GM06990 (cell line): Measurements from ENCODE around the gene UNC13A.

Source experiments
- DNase-seq: peaks from one replicate; pipeline ENCODE4 v3.0.0-alpha.2; 2011; ENCODE audit not compliant: insufficient read length; ENCODE audit errors: extremely low read depth
- H3K27me3 ChIP-seq: replicated peaks from 2 replicates; pipeline ENCODE4 v1.6.0; 2011; ENCODE audit warnings: low read length; ENCODE audit not compliant: control insufficient read depth, insufficient read depth
- H3K36me3 ChIP-seq: 2 replicates; pipeline ENCODE4 v1.5.1; 2011; ENCODE audit warnings: low read length; ENCODE audit not compliant: control insufficient read depth, insufficient read depth
- H3K4me3 ChIP-seq: replicated peaks from 2 replicates; pipeline ENCODE4 v1.5.1; 2011; ENCODE audit warnings: low read depth, mild to moderate bottlenecking, control low read depth, low read length
- TF ChIP-seq, protein P1 (sequence below): IDR thresholded peaks from 2 replicates; pipeline ENCODE4 v1.5.1; 2011; ENCODE audit warnings: low read length, control low read depth, mild to moderate bottlenecking, inconsistent platforms; ENCODE audit not compliant: insufficient read depth, poor library complexity, severe bottlenecking

Gene UNC13A

DNA sequence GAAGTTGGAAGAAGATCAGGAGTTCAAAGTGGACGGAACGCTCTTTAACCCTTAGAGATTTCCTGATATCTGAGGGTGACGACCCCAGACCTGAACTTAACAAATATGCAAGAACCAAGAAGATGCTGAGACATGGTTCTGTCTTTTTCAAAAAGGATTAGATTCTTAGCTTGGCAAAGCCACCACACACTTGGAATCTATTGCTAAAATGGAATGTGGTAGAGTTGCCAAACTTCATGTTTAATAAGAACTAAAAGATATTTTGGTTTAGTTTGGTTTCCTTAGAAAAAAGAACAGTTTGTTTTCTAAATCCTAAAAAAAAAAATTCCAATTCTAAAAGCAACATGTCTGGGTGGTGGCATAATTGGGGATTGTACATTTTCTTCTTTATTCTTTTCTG lies 29.5 kb downstream of the UNC13A start:
- DNase-seq: no peak
- no peaks in the 10 kb centered on the region for H3K27me3 ChIP-seq
- TF ChIP-seq, protein P1, sequence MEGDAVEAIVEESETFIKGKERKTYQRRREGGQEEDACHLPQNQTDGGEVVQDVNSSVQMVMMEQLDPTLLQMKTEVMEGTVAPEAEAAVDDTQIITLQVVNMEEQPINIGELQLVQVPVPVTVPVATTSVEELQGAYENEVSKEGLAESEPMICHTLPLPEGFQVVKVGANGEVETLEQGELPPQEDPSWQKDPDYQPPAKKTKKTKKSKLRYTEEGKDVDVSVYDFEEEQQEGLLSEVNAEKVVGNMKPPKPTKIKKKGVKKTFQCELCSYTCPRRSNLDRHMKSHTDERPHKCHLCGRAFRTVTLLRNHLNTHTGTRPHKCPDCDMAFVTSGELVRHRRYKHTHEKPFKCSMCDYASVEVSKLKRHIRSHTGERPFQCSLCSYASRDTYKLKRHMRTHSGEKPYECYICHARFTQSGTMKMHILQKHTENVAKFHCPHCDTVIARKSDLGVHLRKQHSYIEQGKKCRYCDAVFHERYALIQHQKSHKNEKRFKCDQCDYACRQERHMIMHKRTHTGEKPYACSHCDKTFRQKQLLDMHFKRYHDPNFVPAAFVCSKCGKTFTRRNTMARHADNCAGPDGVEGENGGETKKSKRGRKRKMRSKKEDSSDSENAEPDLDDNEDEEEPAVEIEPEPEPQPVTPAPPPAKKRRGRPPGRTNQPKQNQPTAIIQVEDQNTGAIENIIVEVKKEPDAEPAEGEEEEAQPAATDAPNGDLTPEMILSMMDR: no peak
- H3K36me3 ChIP-seq: no peaks in the 10 kb centered on the region
- H3K4me3 ChIP-seq: no peak overlapping the region

DNA sequence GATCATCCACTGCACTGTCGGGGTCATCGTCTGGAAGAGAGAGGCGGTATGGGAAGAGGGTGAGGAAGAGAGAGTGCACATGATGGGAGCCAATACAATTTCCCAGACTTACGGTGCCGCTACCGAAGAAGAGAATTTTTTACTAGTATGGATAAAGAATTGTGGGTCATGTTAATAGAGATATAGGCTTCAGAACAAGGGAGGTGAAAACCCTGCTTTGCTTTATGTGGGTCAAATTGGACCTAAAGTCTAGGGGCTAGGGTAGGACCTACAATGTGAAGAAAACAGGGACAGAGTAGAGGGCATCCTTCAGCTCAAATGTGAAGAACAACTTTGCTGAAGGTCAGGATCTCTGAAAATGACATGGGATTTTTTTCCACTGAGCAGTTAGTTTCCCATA lies 29.9 kb downstream of the UNC13A start:
- Histone ChIP-seq H3K27me3 (no peaks in the 10 kb centered on the region), H3K36me3 (no peaks in the 10 kb centered on the region), H3K4me3 (no peak overlapping the region)
- TF ChIP-seq, protein P1: no peak
- DNase-seq: no peak

DNA sequence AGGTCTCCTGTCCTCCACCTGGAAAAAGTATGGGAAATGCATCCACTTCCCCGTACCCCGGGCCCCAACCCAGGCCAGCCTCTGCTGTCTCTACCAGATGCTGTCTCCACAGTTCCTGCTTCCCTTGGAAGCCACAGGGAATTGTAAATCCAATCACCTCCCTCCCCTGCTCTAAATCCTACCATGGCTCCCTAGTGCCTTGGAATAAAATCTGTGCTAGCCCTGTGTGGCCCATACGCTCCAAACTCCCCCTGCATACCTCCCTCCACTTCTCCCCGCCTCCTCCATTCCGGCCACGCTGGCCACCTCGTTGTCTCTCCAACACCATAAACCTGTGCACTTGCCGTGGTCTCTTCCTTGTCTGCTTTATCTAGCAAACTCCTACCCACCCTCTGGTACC lies 31.2 kb downstream of the UNC13A start:
- no peaks in the 10 kb centered on the region for H3K36me3 ChIP-seq
- TF ChIP-seq, protein P1: no peak
- H3K27me3 ChIP-seq: no peaks in the 10 kb centered on the region; the same call in 1 of the 2 replicates

GRCh38 chr19:17655751-17656472 lies 32.2 kb downstream of the UNC13A start:
- DNase-seq: no peak
- TF ChIP-seq, protein P1: no peak
- H3K27me3 ChIP-seq: no peaks in the 10 kb centered on the region; the same call in 1 of the 2 replicates
- no peaks in the 10 kb centered on the region for H3K36me3 ChIP-seq
- H3K4me3 ChIP-seq: no peak overlapping the region

More for the DNA sequence above, 31.2 kb downstream of the UNC13A start:
- DNase-seq: no peak
- no peak overlapping the region for H3K4me3 ChIP-seq

GRCh38 chr19:17654993-17655392 lies 33.2 kb downstream of the UNC13A start:
- Histone ChIP-seq H3K36me3 (no peaks in the 10 kb centered on the region), H3K27me3 (no peaks in the 10 kb centered on the region; the same call in 1 of the 2 replicates), H3K4me3 (no peak overlapping the region)
- DNase-seq: peak; percentile 29
- TF ChIP-seq, protein P1: no peak
